Ishikawa (cell line): ENCODE measurements around the gene CDK19.

ENCODE experiments used
- CEBPB ChIP-seq: IDR thresholded peaks from 2 replicates; pipeline ENCODE4 v1.6.1; 2012
- CREB1 ChIP-seq: IDR thresholded peaks from 2 replicates; pipeline ENCODE4 v1.6.1; 2012; ENCODE audit warnings: low read depth
- EGR1 ChIP-seq: IDR thresholded peaks from 2 replicates; pipeline ENCODE4 v1.6.1; 2012
- EP300 ChIP-seq: IDR thresholded peaks from 2 replicates; pipeline ENCODE4 v1.6.1; 2012; ENCODE audit warnings: borderline replicate concordance
- FOXM1 ChIP-seq: IDR thresholded peaks from 2 replicates; pipeline ENCODE4 v1.6.1; 2012; ENCODE audit warnings: low read depth, borderline replicate concordance
- NFIC ChIP-seq: IDR thresholded peaks from 2 replicates; pipeline ENCODE4 v1.6.1; 2012
- RAD21 ChIP-seq: IDR thresholded peaks from 2 replicates; pipeline ENCODE4 v1.6.1; 2012; ENCODE audit warnings: low read depth
- TAF1 ChIP-seq: IDR thresholded peaks from 2 replicates; pipeline ENCODE4 v1.6.1; 2012; ENCODE audit warnings: low read depth, mild to moderate bottlenecking
- TCF12 ChIP-seq: IDR thresholded peaks from 2 replicates; pipeline ENCODE4 v1.6.1; 2012; ENCODE audit warnings: low read depth
- TEAD4 ChIP-seq: IDR thresholded peaks from 2 replicates; pipeline ENCODE4 v1.6.1; 2012
- YY1 ChIP-seq: IDR thresholded peaks from 2 replicates; pipeline ENCODE4 v1.6.1; 2012; ENCODE audit warnings: low read depth
- ZBTB7A ChIP-seq: IDR thresholded peaks from 2 replicates; pipeline ENCODE4 v1.6.1; 2012; ENCODE audit warnings: low read depth
- TF ChIP-seq, protein P1 (sequence below): IDR thresholded peaks from 2 replicates; pipeline ENCODE4 v1.6.1; 2012; ENCODE audit warnings: low read depth, mild to moderate bottlenecking
- TF ChIP-seq, protein P2 (sequence below): IDR thresholded peaks from 2 replicates; pipeline ENCODE4 v1.6.1; 2012
- TF ChIP-seq, protein P3 (sequence below): IDR thresholded peaks from 2 replicates; pipeline ENCODE4 v1.6.1; 2012

Gene CDK19

DNA sequence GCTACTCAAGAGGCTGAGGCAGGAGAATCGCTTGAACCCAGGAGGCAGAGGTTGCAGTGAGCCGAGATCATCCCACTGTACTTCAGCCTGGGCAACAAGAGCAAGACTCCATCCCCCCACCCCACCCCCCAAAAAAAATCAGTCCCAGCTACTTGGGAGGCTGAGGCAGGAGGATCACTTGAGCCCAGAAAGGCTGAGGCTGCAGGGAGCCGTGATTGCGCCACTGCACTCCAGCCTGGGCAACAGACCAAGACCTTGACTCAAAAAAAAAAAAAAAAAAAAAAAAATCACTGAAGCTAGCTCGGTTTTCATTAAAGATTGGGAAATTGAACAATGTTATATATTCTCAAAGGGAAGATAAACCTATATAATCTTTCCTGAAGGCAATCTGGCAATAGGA is 20.5 kb upstream of the CDK19 start:
- peak; percentile 74 for TF ChIP-seq CEBPB

DNA sequence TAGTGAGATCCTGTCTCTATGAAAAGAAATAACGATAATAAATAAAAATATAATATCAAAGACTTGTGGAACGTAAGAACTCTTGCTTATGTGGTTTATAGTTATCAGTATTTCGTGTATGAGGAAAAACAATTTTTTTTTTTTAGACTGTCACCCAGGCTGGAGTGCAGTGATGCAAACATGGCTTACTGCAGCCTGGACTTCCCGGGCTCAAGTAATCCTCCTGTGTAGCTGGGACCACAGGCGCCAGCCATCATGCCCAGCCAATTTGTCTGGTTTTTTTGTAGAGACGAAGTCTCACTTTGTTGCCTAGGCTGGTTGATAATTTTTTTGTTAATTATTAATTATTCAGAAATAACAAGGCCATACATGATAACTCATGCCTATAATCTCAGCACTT is 18.6 kb upstream of the CDK19 start:
- TF ChIP-seq ZBTB7A (no peak), RAD21 (no peak), EGR1 (no peak), CREB1 (no peak)

DNA sequence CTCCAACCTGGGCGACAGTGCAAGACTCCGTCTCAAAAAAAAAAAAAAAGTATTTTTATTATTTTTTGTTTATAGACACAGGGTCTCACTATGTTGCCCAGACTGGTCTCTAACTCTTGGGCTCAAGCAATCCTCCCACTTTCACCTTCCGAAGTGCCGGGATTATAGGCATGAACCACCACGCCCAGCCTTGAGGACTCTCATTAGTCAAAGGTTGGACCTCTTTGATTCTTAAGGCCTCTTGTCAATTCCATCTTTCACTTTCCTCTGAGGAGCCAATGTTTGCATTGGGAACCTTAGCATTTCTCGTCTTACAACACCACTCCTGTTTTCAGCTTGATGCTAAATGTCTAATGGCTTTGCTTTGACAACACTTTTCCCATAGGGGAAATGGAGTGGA is 16.1 kb upstream of the CDK19 start:
- TF ChIP-seq CEBPB = no peak
- no peak for TF ChIP-seq YY1
- TF ChIP-seq EGR1 = no peak
- TF ChIP-seq CREB1 = no peak
- TF ChIP-seq ZBTB7A = no peak
- TF ChIP-seq, protein P1, sequence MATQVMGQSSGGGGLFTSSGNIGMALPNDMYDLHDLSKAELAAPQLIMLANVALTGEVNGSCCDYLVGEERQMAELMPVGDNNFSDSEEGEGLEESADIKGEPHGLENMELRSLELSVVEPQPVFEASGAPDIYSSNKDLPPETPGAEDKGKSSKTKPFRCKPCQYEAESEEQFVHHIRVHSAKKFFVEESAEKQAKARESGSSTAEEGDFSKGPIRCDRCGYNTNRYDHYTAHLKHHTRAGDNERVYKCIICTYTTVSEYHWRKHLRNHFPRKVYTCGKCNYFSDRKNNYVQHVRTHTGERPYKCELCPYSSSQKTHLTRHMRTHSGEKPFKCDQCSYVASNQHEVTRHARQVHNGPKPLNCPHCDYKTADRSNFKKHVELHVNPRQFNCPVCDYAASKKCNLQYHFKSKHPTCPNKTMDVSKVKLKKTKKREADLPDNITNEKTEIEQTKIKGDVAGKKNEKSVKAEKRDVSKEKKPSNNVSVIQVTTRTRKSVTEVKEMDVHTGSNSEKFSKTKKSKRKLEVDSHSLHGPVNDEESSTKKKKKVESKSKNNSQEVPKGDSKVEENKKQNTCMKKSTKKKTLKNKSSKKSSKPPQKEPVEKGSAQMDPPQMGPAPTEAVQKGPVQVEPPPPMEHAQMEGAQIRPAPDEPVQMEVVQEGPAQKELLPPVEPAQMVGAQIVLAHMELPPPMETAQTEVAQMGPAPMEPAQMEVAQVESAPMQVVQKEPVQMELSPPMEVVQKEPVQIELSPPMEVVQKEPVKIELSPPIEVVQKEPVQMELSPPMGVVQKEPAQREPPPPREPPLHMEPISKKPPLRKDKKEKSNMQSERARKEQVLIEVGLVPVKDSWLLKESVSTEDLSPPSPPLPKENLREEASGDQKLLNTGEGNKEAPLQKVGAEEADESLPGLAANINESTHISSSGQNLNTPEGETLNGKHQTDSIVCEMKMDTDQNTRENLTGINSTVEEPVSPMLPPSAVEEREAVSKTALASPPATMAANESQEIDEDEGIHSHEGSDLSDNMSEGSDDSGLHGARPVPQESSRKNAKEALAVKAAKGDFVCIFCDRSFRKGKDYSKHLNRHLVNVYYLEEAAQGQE = no peak
- no peak for TF ChIP-seq RAD21

DNA sequence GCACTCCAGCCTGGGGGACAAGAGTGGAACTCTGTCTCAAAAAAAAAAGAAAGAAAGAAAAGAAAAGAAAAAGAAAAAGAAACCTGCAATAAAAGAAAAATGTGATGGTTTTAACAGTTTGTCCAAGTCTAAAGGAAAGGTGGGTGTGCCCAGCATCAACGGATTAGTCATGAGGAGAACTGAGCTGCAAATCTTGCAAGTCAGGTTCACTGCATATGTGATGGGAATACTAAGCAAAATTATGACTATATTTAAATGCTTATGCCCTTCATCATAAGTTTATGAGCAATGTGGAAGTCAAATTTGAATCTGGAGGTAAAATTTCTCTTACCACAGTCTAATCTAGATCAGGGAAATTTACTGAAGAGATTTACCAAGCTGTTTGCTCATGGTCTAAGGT is 13.1 kb upstream of the CDK19 start:
- no peak for TF ChIP-seq CEBPB
- TF ChIP-seq, protein P2, sequence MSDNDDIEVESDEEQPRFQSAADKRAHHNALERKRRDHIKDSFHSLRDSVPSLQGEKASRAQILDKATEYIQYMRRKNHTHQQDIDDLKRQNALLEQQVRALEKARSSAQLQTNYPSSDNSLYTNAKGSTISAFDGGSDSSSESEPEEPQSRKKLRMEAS = no peak
- TF ChIP-seq CREB1 = no peak

DNA sequence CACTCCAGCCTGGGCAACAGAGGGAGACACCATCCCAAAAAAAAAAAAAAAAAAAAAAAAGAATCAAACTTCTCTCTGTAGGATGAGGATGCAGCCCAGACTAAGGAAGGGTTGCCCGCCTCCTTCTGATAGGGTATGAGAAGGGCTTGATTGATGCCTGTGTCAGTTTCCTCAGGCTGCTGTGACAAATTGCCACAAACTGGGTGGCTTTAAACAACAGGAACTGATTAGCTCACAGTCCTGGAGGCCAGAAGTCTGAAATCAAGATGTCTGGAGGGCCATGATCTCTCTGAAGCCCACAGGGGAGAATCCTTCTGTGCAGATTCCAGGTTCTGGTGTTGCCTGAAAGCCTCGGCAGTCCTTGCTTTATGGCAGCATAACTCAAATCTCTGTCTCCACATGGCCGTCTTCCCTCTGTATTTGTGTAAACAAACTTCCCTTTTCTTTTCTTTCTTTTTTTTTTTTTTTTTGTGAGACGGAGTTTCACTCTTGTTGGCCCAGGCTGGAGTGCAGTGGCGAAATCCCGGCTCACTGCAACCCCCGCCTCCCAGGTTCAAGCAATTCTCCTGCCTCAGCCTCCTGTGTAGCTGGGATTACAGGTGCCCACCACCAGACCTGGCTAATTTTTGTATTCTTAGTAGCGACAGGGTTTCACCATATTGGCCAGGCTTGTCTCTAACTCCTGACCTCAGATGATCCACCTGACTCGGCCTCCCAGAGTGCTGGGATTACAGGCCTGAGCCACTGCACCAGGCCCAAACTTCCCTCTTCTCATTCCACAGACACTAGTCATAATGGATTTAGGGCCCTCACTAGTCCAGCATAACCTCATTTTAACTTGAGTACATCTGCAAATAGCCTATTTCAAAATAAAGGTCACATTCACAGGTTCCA is 11.2 kb upstream of the CDK19 start:
- TF ChIP-seq EGR1 (no peak), RAD21 (no peak), ZBTB7A (no peak), TAF1 (no peak), YY1 (no peak), TCF12 (no peak), CREB1 (no peak), TEAD4 (no peak), FOXM1 (no peak), NFIC (no peak)
- TF ChIP-seq, protein P2 = no peak

DNA sequence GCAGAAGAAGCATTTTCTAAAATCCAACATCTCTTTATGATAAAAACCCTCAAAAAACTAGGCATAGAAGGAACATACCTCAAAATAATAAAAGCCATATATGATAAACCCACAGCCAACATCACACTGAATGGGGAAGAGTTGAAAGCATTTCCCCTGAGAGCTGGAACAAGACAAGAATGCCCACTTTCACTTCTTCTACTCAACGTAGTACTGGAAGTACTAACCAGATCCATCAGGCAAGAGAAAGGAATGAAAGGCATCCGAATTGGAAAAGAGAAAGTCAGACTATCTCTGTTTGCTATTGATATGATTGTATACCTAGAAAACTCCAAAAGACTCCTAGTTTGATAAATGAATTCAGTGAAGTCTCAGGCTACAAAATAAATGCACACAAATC is 7.9 kb upstream of the CDK19 start:
- TF ChIP-seq EP300 = no peak
- TF ChIP-seq, protein P2 = no peak
- TF ChIP-seq TEAD4 = no peak
- TF ChIP-seq TCF12 = no peak
- TF ChIP-seq RAD21 = no peak
- no peak for TF ChIP-seq FOXM1
- TF ChIP-seq ZBTB7A = no peak
- TF ChIP-seq NFIC = no peak
- TF ChIP-seq EGR1 = no peak
- TF ChIP-seq, protein P1 = no peak
- TF ChIP-seq CREB1 = no peak
- no peak for TF ChIP-seq CEBPB
- no peak for TF ChIP-seq YY1
- TF ChIP-seq TAF1 = no peak

DNA sequence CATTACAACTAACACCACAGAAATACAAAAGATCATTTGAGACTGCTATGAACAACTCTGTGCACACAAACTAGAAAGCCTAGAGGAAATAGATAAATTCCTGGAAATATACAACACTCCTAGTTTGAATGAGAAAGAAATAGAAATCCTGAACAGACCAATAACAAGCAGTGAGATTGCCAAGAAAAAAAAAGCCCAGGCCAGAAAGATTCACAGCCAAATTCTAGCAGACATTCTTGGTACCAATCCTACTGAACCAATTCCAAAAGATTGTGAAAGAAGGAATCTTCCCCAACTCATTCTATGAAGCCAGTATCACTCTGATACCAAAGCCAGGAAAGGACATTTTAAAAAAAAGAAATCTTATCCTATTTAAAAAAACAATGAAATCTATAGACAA is 7.0 kb upstream of the CDK19 start:
- TF ChIP-seq RAD21 (no peak), NFIC (no peak), FOXM1 (no peak), TAF1 (no peak), YY1 (no peak), ZBTB7A (no peak), EP300 (no peak), TEAD4 (no peak), EGR1 (no peak), CEBPB (no peak), TCF12 (no peak), CREB1 (no peak)
- TF ChIP-seq, protein P3, sequence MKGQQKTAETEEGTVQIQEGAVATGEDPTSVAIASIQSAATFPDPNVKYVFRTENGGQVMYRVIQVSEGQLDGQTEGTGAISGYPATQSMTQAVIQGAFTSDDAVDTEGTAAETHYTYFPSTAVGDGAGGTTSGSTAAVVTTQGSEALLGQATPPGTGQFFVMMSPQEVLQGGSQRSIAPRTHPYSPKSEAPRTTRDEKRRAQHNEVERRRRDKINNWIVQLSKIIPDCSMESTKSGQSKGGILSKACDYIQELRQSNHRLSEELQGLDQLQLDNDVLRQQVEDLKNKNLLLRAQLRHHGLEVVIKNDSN = no peak
- TF ChIP-seq, protein P2 = no peak
- TF ChIP-seq, protein P1 = no peak
